HG03457 (cell line): ENCODE measurements around the gene HAVCR1.
A peak's percentile ranks its signal among the peaks of the same experiment; 100 is the strongest.
"Not testable (repeated sequence)": the region's sequence is repeated elsewhere in the genome, so short reads cannot be mapped to it uniquely, and the experiment has no call there.

Experiments
- ATAC-seq: cut with Tn5 transposase; IDR thresholded peaks from one replicate; pipeline ENCODE4 v1.9.1; 2021; ENCODE audit warnings: moderate number of reproducible peaks; ENCODE audit not compliant: unreplicated experiment

Gene HAVCR1

GRCh38 chr5:157051604-157052245 is 7.2 kb downstream of the HAVCR1 start:
- ATAC-seq = no peak

DNA sequence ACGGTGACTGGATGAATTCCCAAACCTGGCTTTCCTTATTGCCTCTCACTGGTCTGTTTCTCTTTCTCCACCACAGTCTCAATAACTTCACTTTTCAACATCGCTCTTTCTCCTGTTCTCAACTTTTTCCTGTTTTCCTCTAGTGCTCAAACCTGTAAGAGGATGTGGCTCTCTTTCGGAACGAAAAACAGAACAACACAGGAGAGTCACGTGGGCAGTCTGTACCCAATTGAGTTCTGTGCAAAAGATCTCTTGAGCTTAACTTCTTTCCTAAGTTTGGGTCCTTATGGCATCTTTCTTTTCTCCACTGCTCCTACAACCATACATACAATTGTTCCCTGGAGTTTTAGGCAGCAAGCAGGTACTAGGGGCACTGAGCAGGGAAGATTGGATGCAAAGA is 8.9 kb downstream of the HAVCR1 start:
- no peak for ATAC-seq

GRCh38 chr5:157049605-157050004 is 9.3 kb downstream of the HAVCR1 start:
- ATAC-seq = no peak

GRCh38 chr5:157047898-157048297 is 11.0 kb downstream of the HAVCR1 start:
- no peak for ATAC-seq

GRCh38 chr5:157047016-157047415 is 11.9 kb downstream of the HAVCR1 start:
- not testable (repeated sequence) for ATAC-seq

- no peak for ATAC-seq
These were observed 12.9 kb downstream of the HAVCR1 start for GRCh38 chr5:157046041-157046440.

GRCh38 chr5:157045601-157046000 is 13.3 kb downstream of the HAVCR1 start:
- no peak for ATAC-seq

GRCh38 chr5:157038568-157039187 is 20.2 kb downstream of the HAVCR1 start:
- no peak for ATAC-seq

DNA sequence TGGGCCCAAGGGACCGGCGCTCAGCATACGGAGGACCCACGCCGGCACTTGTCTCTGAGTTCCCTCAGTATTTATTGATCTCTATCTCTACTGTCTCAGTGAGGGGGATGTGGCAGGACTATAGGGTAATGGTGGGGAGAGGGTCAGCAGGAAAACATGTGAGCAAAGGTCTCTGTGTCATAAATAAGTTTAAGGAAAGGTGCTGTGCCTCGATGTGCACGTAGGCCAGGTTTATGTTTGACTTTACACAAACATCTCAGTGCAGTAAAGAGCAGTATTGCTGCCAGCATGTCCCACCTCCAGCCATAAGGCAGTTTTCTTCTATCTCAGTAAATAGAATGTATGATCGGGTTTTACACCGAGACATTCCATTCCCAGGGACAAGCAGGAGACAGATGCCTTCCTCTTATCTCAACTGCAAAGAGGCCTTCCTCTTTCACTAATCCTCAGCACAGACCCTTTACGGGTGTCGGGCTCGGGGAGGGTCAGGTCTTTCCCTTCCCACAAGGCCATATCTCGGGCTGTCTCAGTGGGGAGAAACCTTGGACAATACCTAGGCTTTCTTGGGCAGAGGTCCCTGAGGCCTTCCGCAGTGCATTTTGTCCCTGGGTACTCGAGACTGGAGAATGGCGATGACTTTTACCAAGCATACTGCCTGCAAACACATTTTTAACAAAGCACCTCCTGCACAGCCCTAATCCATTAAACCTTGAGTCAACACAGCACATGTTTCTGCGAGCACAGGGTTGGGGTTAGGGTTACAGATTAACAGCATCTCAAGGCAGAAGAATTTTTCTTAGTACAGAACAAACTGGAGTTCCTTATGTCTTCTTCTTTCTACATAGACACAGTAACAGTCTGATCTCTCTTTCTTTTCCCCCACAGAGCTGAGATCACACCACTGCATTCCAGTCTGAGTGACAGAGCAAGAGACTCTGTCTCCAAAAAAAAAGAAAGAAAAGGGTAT is 24.5 kb downstream of the HAVCR1 start:
- ATAC-seq = not testable (repeated sequence)

GRCh38 chr5:157033071-157033583 is 25.8 kb downstream of the HAVCR1 start:
- no peak for ATAC-seq

DNA sequence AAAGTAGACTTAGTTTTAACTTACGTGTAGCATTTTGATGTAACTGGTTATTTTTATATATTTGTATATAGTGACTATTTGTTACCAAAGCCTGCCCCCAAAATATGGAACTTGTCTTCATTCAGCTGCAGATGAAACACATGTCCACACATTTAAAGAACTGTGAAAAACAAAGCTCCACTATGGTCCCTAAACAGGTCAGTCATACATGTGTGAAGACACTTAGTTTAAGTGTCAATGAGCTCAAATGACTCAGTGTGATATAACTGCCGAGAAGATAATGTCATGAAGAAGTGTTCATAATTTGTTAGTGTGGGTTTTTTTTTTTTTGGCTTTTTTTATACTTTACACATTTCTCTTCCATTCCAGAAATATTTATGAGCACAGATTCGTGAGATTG is 28.2 kb downstream of the HAVCR1 start:
- no peak for ATAC-seq

- no peak for ATAC-seq
These were observed 29.5 kb downstream of the HAVCR1 start for GRCh38 chr5:157029457-157029856.

DNA sequence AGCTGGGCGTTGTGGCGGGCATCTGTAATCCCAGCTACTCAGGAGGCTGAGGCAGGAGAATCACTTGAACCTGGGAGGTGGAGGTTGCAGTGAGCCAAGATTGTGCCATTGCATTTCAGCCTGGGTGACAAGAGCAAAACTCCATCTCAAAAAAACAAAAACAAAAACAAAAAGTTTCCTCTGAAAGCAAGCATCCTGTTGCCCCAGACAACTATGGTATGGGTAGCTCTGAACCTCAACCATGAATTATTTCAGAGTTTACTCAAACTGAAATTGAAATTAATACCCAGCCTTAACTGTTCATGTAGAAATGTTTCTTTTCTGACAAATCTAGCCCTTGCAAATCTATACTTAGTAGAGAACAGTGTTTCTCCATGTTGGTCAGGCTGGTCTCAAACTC is 31.3 kb downstream of the HAVCR1 start:
- ATAC-seq = peak; percentile 84

GRCh38 chr5:157026789-157027424 is 32.0 kb downstream of the HAVCR1 start:
- no peak for ATAC-seq

GRCh38 chr5:157025093-157025698 is 33.7 kb downstream of the HAVCR1 start:
- peak; percentile 52 for ATAC-seq

- ATAC-seq = no peak
These were observed 34.5 kb downstream of the HAVCR1 start for GRCh38 chr5:157024208-157024959.

DNA sequence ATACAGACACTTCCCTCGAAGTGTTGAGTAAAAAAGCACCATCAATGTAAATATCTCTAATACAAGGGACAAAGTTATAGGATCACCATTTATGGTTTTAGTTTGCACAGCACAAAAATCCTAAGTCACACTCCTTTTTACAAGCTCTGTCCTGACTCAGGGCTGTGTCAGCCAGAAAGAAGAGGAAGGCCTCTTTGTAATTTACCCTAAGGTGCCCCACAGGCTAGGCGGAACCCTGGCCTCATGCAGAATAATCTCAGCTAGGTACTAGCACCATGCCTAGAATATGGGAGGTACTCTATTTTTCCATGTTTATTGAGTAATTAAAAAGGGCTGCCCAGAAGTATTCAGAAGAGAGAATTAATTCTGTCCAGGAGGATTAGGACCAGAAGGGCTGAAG is 36.9 kb downstream of the HAVCR1 start:
- no peak for ATAC-seq

DNA sequence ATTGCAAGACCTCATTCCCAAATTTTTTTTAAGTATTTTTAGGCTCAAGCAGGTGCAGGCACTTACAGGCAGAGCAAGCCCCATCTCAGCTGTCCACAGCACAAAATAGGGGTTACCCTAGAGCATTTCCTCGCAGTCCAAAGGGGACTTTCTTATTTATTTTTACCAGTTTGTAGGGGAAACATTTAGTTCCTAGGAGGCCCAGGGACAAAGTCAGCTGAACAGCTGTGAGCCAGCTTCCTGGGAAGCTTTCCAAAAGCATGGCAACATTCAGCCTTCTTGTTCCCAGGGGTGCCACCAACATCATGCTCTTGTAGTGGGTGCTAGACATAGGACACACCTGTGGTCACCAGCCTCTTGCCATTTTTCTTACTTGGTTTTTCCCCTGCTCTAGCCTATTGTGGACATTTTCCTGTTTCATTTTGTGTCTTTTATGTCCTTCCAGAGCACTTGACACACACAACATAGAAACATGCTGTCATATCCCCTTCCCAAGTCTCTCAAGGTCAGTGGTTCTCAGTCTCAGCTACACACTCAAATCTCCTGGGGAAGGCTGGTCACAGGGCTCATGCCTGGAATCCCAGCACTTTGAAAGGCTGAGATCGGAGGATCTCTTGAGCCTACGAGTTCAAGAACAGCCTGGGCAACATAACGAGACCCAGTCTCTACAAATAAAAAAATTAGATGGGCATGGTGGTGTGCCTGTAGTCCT is 38.2 kb downstream of the HAVCR1 start:
- no peak for ATAC-seq

- ATAC-seq = no peak
These were observed 38.9 kb downstream of the HAVCR1 start for GRCh38 chr5:157020002-157020401.
